ENCODE results near the gene COPE. TPM values are rescaled to one million over a fixed set of nuclear protein-coding genes. Genes with fewer than 3 reads are reported as not detected.

The COPE gene
- total RNA-seq, 4 donors from 2014 or later: 144 to 268 (median 179) TPM

DNA sequence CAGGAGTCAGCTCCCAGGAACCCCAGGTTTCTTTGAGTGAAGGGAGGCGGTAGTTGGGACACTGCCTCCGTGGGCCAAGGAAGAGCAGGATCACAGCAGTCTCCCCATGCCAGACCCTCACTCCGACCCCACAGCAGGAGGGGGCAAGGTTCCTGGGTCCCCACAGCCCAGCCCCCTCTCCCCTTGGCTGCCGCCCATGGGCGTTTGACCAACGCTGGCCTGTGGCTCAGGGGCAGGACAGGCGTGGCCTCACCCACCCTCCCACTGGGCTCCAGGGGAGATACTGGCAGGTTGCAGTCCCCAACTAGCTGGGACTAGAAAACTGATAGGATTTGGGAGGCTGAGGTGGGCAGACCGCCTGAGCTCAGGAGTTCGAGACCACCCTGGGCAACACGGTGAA, 9.2 kb downstream of the COPE start:
- in situ Hi-C loops (cut with MboI; ENCODE audit: low pct_ligation_motif_present in 1 of 4, low pct_unique_long_range_greater_than_20kb in 1 of 4, low sequenced_read_pairs in 3 of 4): no loop called here
- intact Hi-C loops (cut with DNase I; ENCODE audit: low total_unique reads): no loop called here
- DNase-seq: no peak
- H3K27ac ChIP-seq: no peak overlapping the region
- H3K27me3 ChIP-seq: no peaks in the 10 kb centered on the region
- no peak overlapping the region for H3K4me3 ChIP-seq
- H3K36me3 ChIP-seq: peaks cover 0 to 2% (median 0%) of the 10 kb centered on the region in 4 donors
- WGBS, 2 donors (ENCODE audit: low coverage in 1 of 2): 92% methylated on average over 10 of the region's 10 CpGs; no CpG with 5 or more reads in 1 of the 2 donors
- no peaks in the 10 kb centered on the region for H3K9me3 ChIP-seq
- TF ChIP-seq, protein P1, sequence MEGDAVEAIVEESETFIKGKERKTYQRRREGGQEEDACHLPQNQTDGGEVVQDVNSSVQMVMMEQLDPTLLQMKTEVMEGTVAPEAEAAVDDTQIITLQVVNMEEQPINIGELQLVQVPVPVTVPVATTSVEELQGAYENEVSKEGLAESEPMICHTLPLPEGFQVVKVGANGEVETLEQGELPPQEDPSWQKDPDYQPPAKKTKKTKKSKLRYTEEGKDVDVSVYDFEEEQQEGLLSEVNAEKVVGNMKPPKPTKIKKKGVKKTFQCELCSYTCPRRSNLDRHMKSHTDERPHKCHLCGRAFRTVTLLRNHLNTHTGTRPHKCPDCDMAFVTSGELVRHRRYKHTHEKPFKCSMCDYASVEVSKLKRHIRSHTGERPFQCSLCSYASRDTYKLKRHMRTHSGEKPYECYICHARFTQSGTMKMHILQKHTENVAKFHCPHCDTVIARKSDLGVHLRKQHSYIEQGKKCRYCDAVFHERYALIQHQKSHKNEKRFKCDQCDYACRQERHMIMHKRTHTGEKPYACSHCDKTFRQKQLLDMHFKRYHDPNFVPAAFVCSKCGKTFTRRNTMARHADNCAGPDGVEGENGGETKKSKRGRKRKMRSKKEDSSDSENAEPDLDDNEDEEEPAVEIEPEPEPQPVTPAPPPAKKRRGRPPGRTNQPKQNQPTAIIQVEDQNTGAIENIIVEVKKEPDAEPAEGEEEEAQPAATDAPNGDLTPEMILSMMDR (IDR thresholded peaks at IDR 0.05): no peak
- no peak for TF ChIP-seq POLR2AphosphoS5 (IDR thresholded peaks at IDR 0.05)
- TF ChIP-seq POLR2A (IDR thresholded peaks at IDR 0.05): no peak
- no peak for TF ChIP-seq EP300 (IDR thresholded peaks at IDR 0.05; ENCODE audit: low read depth)
- no peaks in the 10 kb centered on the region for H3K4me1 ChIP-seq

DNA sequence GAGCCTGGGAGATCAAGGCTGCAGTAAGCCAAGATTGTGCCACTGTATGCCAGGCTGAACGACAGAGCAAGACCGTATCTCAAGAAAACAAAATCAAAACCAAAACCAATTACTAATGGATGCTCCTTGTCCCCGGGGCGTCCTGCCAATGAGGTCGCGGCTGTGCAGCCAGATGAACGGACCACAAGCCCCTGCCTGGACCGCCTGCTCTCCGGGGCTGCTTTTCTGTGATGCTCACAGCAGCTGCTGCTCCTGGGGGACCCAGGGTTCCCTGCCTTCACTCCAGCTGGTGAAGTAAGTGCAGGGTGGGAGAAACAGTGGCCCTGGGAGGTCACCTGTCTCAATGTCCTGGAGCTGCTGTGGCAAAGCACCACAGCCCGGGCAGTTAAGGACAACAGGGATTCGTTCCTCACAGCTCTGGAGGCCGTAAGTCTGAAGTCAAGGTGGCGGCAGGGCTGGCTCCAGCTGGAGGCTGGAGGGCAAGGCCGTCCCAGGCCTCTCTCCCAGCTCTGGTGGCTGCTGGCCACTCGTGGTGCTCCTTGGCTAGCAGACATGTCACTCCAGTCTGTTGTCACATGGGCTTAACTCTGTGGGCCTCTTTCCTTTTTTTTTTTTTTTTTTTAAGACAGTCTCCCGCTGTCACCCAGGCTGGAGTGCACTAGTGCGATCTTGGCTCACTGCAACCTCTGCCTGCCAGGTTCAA, 10.1 kb downstream of the COPE start:
- Histone ChIP-seq H3K27ac (no peak overlapping the region), H3K27me3 (no peaks in the 10 kb centered on the region), H3K4me3 (no peak overlapping the region), H3K36me3 (peaks cover 0 to 10% (median 0%) of the 10 kb centered on the region in 4 donors), H3K9me3 (no peaks in the 10 kb centered on the region), H3K4me1 (no peaks in the 10 kb centered on the region)
- no peak for DNase-seq
- TF ChIP-seq POLR2A (IDR thresholded peaks at IDR 0.05) (no peak), POLR2AphosphoS5 (IDR thresholded peaks at IDR 0.05) (no peak), EP300 (IDR thresholded peaks at IDR 0.05; ENCODE audit: low read depth) (no peak)
- TF ChIP-seq, protein P1 (IDR thresholded peaks at IDR 0.05): no peak
- 93% methylated on average over 17 of the region's 17 CpGs; no CpG with 5 or more reads in 1 of the 2 donors for WGBS, 2 donors (ENCODE audit: low coverage in 1 of 2)
- intact Hi-C loops (cut with DNase I; ENCODE audit: low total_unique reads) (no loop called here), in situ Hi-C loops (cut with MboI; ENCODE audit: low pct_ligation_motif_present in 1 of 4, low pct_unique_long_range_greater_than_20kb in 1 of 4, low sequenced_read_pairs in 3 of 4) (no loop called here)

DNA sequence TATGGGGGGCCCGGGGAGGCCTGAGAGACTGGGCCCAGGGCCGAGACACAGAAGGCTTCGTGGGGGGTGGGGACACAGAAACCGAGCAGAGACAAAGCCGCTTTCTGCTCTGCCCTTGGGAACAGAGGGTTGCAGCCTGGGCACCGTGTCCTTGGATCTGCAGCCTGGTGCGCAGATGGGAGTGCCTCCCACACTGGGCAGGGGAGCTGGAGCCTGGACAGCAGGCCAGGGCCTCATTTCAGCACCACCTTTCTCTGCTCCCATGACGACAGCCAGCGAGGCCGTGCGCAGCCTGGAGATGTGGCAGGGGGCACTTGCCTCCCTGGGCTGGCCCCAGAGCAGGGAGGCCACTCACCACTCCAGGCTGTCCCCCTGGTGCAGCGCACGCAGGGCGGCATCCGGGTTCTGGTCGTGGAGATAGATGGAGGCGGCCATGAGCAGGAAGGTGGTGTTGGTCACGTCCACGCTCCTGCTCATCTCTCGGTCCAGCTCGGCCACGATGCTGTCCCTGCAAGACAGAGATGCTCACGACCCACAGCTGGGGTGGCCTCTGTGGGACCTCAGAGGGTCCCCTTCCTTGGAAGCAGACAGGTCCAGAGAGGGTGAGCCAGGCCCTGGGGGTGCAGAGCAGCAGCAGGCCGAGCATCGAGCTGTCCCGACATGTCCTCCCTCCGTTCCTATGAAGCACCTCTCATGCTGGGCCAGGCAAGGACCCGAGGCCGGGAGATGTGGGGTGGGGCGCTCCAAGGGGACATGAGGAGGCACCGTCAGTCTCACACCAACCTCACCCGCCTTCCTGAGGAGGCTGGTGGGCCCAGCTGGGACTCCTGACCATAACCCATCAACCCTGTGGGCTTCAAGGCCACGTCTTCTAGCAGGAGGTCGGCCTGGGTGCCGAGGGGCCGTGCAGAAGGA, 12.3 kb downstream of the COPE start:
- 90 to 100% methylated on average over 2 to 31 of the region's 36 CpGs for WGBS, 2 donors (ENCODE audit: low coverage in 1 of 2)
- H3K36me3 ChIP-seq: peaks cover 0 to 10% (median 0%) of the 10 kb centered on the region in 4 donors
- in situ Hi-C loops (cut with MboI; ENCODE audit: low pct_ligation_motif_present in 1 of 4, low pct_unique_long_range_greater_than_20kb in 1 of 4, low sequenced_read_pairs in 3 of 4) (no loop called here), intact Hi-C loops (cut with DNase I; ENCODE audit: low total_unique reads) (no loop called here)
- H3K9me3 ChIP-seq: no peaks in the 10 kb centered on the region
- no peaks in the 10 kb centered on the region for H3K27me3 ChIP-seq
- TF ChIP-seq EP300 (IDR thresholded peaks at IDR 0.05; ENCODE audit: low read depth) (no peak), POLR2AphosphoS5 (IDR thresholded peaks at IDR 0.05) (no peak)
- TF ChIP-seq, protein P1 (IDR thresholded peaks at IDR 0.05): no peak
- no peak for DNase-seq
- H3K4me3 ChIP-seq: no peak overlapping the region
- no peak overlapping the region for H3K27ac ChIP-seq
- H3K4me1 ChIP-seq: no peaks in the 10 kb centered on the region

DNA sequence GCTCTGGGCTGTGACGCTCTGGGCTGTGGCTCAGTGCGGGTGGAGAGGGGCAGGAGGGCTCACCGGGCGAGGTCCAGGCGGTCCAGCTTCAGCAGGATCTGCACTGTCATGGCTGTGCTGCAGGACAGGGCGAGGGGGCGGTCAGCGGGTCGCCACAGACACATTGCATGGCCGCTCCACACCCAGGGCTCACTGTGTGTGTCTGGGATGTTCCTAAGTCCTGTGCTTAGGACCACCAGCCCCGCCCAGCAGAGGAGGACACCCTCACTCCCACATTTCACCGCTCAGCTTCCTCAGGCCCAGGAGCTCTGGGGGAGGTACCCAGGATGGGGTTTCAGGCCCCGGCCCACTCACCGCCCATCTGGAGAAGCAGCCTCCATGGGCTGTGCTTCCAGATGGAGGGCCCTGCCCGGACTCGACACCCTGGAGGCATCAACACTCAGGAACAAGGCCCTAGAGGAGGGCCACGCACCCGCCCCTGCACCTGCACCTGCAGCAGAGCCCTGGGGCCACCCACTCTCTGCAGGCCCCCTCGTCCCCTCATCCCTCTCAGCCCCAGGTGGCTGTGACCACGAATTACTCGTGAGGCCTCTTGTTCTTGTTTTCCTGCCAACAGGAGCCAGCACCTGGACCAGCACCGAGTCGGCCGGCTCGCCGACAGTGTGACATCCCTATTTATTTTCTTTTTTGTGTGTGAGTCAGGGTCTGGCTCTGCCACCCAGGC, 13.5 kb downstream of the COPE start:
- in situ Hi-C loops (cut with MboI; ENCODE audit: low pct_ligation_motif_present in 1 of 4, low pct_unique_long_range_greater_than_20kb in 1 of 4, low sequenced_read_pairs in 3 of 4) (no loop called here), intact Hi-C loops (cut with DNase I; ENCODE audit: low total_unique reads) (no loop called here)
- no peak for DNase-seq
- TF ChIP-seq, protein P1 (IDR thresholded peaks at IDR 0.05): no peak
- TF ChIP-seq POLR2AphosphoS5 (IDR thresholded peaks at IDR 0.05) (no peak), POLR2A (IDR thresholded peaks at IDR 0.05) (no peak), EP300 (IDR thresholded peaks at IDR 0.05; ENCODE audit: low read depth) (no peak)
- Histone ChIP-seq H3K4me3 (no peak overlapping the region), H3K4me1 (no peaks in the 10 kb centered on the region), H3K36me3 (peaks cover 0 to 10% (median 0%) of the 10 kb centered on the region in 4 donors), H3K27ac (no peak overlapping the region), H3K9me3 (no peaks in the 10 kb centered on the region), H3K27me3 (no peaks in the 10 kb centered on the region)
- WGBS, 2 donors (ENCODE audit: low coverage in 1 of 2): 89% methylated on average over 26 of the region's 26 CpGs; no CpG with 5 or more reads in 1 of the 2 donors

Measured in transverse colon (tissue), 4 donors.